Peyer's patch (tissue), 4 donors: ENCODE measurements around the gene TOR2A.

ENCODE experiments used
- POLR2A ChIP-seq, 2 donors: fragments of 450-650 bp; IDR thresholded peaks; one replicate each; pipeline ENCODE4 v1.5.1; 2017; ENCODE audit warnings: antibody characterized with exemption in 2 of 2, mild to moderate bottlenecking in 2 of 2, moderate library complexity in 2 of 2
- TF ChIP-seq, protein P1 (sequence below), 6 experiments: fragments of 450-650 bp in 4 of 6; fragments of 200-600 bp in 2 of 6; sonication (generic) in 1 of 6; IDR thresholded peaks; one replicate each; pipeline ENCODE4 v1.5.1; 2017 to 2019; ENCODE audit warnings: antibody characterized with exemption in 6 of 6, mild to moderate bottlenecking in 3 of 6, moderate library complexity in 1 of 6

DNA sequence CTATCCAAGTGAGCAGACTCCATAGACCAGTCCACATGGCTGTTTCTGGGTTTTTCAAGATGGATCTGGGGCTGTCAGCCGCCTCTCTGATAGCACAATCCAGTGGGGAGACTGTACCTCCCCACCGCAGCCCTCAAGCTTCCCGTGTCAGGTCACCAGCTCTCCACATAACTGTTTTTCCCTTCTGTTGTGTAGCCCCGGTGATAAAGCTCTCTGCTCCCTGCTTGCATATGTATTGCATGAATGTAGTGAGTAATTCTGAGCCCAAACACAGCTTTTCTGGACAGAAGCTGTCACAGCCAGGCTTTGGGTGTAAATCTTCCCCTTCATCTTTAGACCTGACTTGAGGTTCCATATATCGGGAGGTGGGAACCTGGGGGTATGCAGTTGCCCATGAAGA is 51.4 kb downstream of the TOR2A start:
- no peak for TF ChIP-seq POLR2A (IDR thresholded peaks at IDR 0.05)
- TF ChIP-seq, protein P1, sequence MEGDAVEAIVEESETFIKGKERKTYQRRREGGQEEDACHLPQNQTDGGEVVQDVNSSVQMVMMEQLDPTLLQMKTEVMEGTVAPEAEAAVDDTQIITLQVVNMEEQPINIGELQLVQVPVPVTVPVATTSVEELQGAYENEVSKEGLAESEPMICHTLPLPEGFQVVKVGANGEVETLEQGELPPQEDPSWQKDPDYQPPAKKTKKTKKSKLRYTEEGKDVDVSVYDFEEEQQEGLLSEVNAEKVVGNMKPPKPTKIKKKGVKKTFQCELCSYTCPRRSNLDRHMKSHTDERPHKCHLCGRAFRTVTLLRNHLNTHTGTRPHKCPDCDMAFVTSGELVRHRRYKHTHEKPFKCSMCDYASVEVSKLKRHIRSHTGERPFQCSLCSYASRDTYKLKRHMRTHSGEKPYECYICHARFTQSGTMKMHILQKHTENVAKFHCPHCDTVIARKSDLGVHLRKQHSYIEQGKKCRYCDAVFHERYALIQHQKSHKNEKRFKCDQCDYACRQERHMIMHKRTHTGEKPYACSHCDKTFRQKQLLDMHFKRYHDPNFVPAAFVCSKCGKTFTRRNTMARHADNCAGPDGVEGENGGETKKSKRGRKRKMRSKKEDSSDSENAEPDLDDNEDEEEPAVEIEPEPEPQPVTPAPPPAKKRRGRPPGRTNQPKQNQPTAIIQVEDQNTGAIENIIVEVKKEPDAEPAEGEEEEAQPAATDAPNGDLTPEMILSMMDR (IDR thresholded peaks at IDR 0.05), result no peak
